Measurements from ENCODE around the gene CHCHD6. TPM values are rescaled to one million over a fixed set of nuclear protein-coding genes. Genes with fewer than 3 reads are reported as not detected.

The CHCHD6 gene
- total and polyA plus RNA-seq, 8 donors: 5.0 to 10.9 (median 6.0) TPM

DNA sequence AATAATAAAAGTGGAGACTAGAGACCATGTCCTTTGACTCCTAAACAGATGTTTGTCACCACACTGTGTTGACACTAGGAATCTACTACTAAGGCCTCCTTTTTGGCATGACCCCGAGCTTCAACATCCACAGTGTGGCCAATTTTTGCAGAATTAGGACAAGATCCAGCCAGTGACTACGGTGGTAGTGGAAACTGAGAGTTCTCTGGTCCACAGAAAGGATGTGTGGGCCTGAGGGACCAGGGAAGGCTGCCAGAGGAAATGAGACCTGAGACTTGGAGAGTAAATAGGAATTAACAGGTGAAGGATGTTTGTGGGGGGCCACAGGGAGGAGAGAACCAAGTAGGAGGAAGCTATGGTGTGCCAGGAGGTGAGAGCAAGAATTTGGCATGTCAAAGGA, 122.7 kb downstream of the CHCHD6 start:
- H3K27me3 ChIP-seq: no peaks in the 10 kb centered on the region
- H3K4me3 ChIP-seq: no peak overlapping the region
- no peaks in the 10 kb centered on the region for H3K9me3 ChIP-seq
- ATAC-seq (no peak), FAIRE-seq (no peak), DNase-seq (no peak)
- WGBS, 2 donors: 79 to 80% methylated on average over 2 of the region's 2 CpGs
- H3K27ac ChIP-seq: no peak overlapping the region
- intact Hi-C loops (cut with DNase I): no loop called here
- no peaks in the 10 kb centered on the region for H3K4me1 ChIP-seq
- TF ChIP-seq, protein P1, sequence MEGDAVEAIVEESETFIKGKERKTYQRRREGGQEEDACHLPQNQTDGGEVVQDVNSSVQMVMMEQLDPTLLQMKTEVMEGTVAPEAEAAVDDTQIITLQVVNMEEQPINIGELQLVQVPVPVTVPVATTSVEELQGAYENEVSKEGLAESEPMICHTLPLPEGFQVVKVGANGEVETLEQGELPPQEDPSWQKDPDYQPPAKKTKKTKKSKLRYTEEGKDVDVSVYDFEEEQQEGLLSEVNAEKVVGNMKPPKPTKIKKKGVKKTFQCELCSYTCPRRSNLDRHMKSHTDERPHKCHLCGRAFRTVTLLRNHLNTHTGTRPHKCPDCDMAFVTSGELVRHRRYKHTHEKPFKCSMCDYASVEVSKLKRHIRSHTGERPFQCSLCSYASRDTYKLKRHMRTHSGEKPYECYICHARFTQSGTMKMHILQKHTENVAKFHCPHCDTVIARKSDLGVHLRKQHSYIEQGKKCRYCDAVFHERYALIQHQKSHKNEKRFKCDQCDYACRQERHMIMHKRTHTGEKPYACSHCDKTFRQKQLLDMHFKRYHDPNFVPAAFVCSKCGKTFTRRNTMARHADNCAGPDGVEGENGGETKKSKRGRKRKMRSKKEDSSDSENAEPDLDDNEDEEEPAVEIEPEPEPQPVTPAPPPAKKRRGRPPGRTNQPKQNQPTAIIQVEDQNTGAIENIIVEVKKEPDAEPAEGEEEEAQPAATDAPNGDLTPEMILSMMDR (IDR thresholded peaks at IDR 0.05): no peak
- H3K36me3 ChIP-seq: no peaks in the 10 kb centered on the region

DNA sequence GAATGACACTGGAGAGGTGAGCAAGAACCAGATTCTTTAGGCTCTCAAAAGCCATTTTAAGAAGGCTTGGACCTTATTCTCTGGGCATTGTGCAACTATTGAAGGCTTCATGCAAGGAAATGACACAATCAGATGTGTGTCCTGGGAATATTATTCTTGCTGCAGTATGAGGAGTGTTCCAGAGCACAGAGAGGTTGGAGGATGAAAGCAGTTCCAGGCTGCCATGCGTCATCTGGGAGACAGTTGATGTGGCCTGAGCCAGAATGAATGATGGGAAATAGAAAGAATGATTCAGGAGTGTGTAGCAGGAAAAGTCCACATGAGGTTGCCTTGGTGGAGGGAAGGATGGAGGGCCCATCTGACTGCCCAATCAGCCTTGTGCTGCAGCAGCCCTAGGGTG, 123.1 kb downstream of the CHCHD6 start:
- no peak for FAIRE-seq
- ATAC-seq: peak in 2 of 4 donors; percentile 39 to 50
- H3K36me3 ChIP-seq: no peaks in the 10 kb centered on the region
- intact Hi-C loops (cut with DNase I): no loop called here
- H3K27me3 ChIP-seq: no peaks in the 10 kb centered on the region
- no peak overlapping the region for H3K4me3 ChIP-seq
- no peak overlapping the region for H3K27ac ChIP-seq
- TF ChIP-seq, protein P1 (IDR thresholded peaks at IDR 0.05): no peak
- no peaks in the 10 kb centered on the region for H3K4me1 ChIP-seq
- no peak for DNase-seq
- 92 to 96% methylated on average over 1 of the region's 1 CpG for WGBS, 2 donors
- no peaks in the 10 kb centered on the region for H3K9me3 ChIP-seq

DNA sequence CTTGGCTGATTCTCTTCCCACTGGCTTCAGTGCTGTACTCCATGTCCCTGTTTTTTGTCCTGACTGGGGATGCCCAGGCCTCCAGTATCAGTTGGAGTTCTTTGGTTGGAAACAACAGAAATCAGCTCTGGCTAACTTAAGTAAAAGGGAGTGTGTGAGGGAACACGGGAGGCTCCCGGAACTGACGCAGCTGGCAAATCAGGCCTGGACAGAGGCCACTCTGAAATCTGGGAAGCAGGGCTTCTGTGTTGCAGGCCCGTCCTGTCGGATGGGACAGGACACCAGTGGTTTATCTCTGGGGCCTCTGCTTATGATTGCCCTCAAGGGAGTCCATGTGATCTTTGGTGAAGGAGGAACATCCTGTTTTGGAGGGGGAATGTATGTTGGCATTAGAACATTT, 124.3 kb downstream of the CHCHD6 start:
- DNase-seq (no peak), FAIRE-seq (no peak)
- H3K27ac ChIP-seq: no peak overlapping the region

DNA sequence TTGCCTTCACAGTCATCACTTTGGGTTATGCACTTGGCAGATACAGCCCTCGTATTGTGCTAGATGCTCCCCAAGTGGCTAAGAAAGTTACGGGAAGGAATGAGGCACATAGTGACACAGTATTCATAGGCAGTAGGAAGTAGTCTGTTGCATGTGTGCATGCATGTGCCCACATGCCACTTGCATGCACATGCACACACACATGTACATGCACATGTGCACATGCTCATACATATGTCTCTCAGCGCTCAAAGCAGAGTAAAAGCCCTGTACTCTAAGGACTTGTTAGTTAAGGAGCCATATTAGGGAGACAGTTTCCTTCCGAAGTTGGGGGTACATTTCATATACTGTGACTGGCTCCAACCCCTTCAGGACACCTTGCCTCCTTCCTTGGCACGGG, 128.9 kb downstream of the CHCHD6 start:
- DNase-seq (no peak), ATAC-seq (no peak), FAIRE-seq (no peak)
- WGBS, 2 donors: 90 to 96% methylated on average over 5 of the region's 5 CpGs
- TF ChIP-seq, protein P1 (IDR thresholded peaks at IDR 0.05): no peak
- H3K36me3 ChIP-seq: no peaks in the 10 kb centered on the region
- no peaks in the 10 kb centered on the region for H3K27me3 ChIP-seq
- intact Hi-C loops (cut with DNase I): no loop called here
- H3K27ac ChIP-seq: no peak overlapping the region
- H3K4me1 ChIP-seq: no peaks in the 10 kb centered on the region
- no peaks in the 10 kb centered on the region for H3K9me3 ChIP-seq
- no peak overlapping the region for H3K4me3 ChIP-seq

More for the DNA sequence above, 124.3 kb downstream of the CHCHD6 start:
- peak in 2 of 4 donors; percentile 25 to 53 for ATAC-seq
- no peaks in the 10 kb centered on the region for H3K9me3 ChIP-seq
- no peaks in the 10 kb centered on the region for H3K27me3 ChIP-seq
- no peaks in the 10 kb centered on the region for H3K4me1 ChIP-seq
- no peaks in the 10 kb centered on the region for H3K36me3 ChIP-seq
- intact Hi-C loops (cut with DNase I): no loop called here
- H3K4me3 ChIP-seq: no peak overlapping the region
- WGBS, 2 donors: 75 to 80% methylated on average over 5 of the region's 5 CpGs
- TF ChIP-seq, protein P1 (IDR thresholded peaks at IDR 0.05): no peak

DNA sequence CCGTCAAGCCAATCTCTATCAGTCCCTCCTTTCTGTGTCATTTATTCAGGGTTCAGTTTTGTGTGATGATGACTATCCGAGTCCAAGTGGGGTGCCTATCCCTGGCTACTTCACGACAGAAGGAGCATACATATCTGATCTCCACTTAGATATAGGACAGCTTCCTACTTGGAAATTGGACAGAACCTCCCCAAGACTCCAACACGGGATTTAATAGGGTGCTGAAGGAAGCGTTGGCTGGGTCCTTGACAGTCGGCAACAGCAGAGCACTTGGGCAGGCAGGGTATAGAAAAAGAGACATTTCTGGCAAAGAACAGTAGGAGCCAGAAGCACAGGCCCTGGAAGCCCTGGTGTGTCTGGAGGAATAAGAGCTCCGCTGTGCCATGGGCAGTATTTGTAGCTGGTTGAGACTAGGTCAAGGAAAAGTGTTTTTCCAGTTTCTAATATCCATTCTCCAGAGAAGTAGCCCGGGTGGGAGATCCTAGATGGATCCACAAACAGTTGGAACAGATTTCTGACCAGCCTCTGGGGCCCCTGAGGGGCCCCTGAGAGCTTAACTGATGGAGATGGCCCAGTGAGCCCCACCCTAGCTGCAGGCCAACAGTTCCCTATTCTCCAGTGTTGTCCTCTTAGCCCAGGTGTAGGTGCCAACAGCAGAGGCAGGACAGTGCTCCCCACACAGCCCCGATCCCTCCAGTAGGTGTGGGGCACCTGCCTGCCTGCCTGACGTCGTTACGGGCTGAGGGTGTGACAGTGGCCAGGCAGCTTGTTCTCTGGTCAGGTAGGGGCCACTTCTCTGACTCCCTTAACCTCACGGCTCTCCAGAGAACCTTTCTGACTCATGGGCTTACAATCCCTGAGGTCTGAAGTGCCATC, 130.8 kb downstream of the CHCHD6 start:
- intact Hi-C loops (cut with DNase I): no loop called here
- H3K27me3 ChIP-seq: no peaks in the 10 kb centered on the region
- no peaks in the 10 kb centered on the region for H3K9me3 ChIP-seq
- FAIRE-seq: no peak
- DNase-seq: no peak
- no peak overlapping the region for H3K27ac ChIP-seq
- H3K4me3 ChIP-seq: no peak overlapping the region
- WGBS, 2 donors: 87 to 89% methylated on average over 13 of the region's 13 CpGs
- no peaks in the 10 kb centered on the region for H3K4me1 ChIP-seq
- no peak for ATAC-seq
- TF ChIP-seq, protein P1 (IDR thresholded peaks at IDR 0.05): no peak
- H3K36me3 ChIP-seq: no peaks in the 10 kb centered on the region

All from pancreas (tissue), 10 donors.